Thoracic aorta (tissue), 2 donors: ENCODE results near the gene MAPK11. TPM values are rescaled to one million over a fixed set of nuclear protein-coding genes. Genes with fewer than 3 reads are reported as not detected.

Experiments used
- ATAC-seq: fragments of 150-250 bp; one replicate; pipeline ENCODE4 v1.8.0; 2017; ENCODE audit warnings: low read depth; ENCODE audit not compliant: insufficient number of reproducible peaks, low FRiP score
- DNase-seq: peaks from one replicate; pipeline ENCODE4 v3.0.0-alpha.2; 2020; ENCODE audit warnings: low spot score
- H3K27ac ChIP-seq, 2 donors: fragments of 200-600 bp; sonication (generic); 1 replicate in 1 of 2; 2 replicates in 1 of 2; pipeline ENCODE4 v1.5.1; 2016; ENCODE audit warnings: mild to moderate bottlenecking in 2 of 2, moderate library complexity in 2 of 2
- H3K27me3 ChIP-seq: fragments of 200-600 bp; sonication (generic); replicated peaks from 2 replicates; pipeline ENCODE4 v1.6.0; 2016; ENCODE audit warnings: mild to moderate bottlenecking; ENCODE audit not compliant: insufficient read depth
- H3K36me3 ChIP-seq: fragments of 200-600 bp; sonication (generic); one replicate; pipeline ENCODE4 v1.5.1; 2016
- H3K4me1 ChIP-seq, 2 donors: fragments of 200-600 bp; sonication (generic); 1 replicate in 1 of 2; 2 replicates in 1 of 2; pipeline versions ENCODE4 v1.5.1 to v1.6.0; 2016; ENCODE audit warnings: low read depth in 2 of 2, mild to moderate bottlenecking in 1 of 2; ENCODE audit not compliant: control insufficient read depth in 1 of 2
- H3K4me3 ChIP-seq: fragments of 200-600 bp; sonication (generic); 2 replicates; pipeline ENCODE4 v1.5.1; 2016; ENCODE audit warnings: mild to moderate bottlenecking
- H3K9me3 ChIP-seq: fragments of 200-600 bp; sonication (generic); 2 replicates; pipeline ENCODE4 v1.5.1; 2016
- CTCF ChIP-seq: fragments of 200-600 bp; sonication (generic); IDR thresholded peaks from one replicate; pipeline ENCODE4 v1.5.1; 2019; ENCODE audit warnings: antibody characterized with exemption
- total RNA-seq, 2 donors: library from RNA; depleted of rRNA; stranded (reverse); fragments of >200 nt; gene quantifications; one replicate each; pipeline versions ENCODE4 v1.1.0 to v1.2.3, GENCODE V29; 2016

The MAPK11 gene
- total RNA-seq, 2 donors from 2014 or later = 5.8 to 8.8 TPM

GRCh38 chr22:50261615-50262459 is 8.3 kb downstream of the MAPK11 start, which contains the start of gene MAPK12:
TSS of gene MAPK12 (minus strand) at chr22:50261683. CDS start at chr22:50261509, 174 bp downstream.
- ATAC-seq (no peak), DNase-seq (no peak)
- H3K4me1 ChIP-seq = peaks cover 11 to 15% of the 10 kb centered on the region in 2 donors
- no peaks in the 10 kb centered on the region for H3K36me3 ChIP-seq
- peak within 1 kb of the TSS; percentile 69 for H3K4me3 ChIP-seq
- peaks cover 7% of the 10 kb centered on the region for H3K27me3 ChIP-seq
- no peak within 1 kb of the TSS for H3K27ac ChIP-seq
- TF ChIP-seq CTCF = no peak
- H3K9me3 ChIP-seq = no peaks in the 10 kb centered on the region

GRCh38 chr22:50260801-50261614 is 9.2 kb downstream of the MAPK11 start:
- no peaks in the 10 kb centered on the region for H3K36me3 ChIP-seq
- peaks cover 11 to 14% of the 10 kb centered on the region in 2 donors for H3K4me1 ChIP-seq
- TF ChIP-seq CTCF = no peak
- no peak overlapping the region for H3K27ac ChIP-seq
- peaks cover 7% of the 10 kb centered on the region for H3K27me3 ChIP-seq
- ATAC-seq (no peak), DNase-seq (no peak)
- H3K4me3 ChIP-seq = peak overlapping the region; percentile 69
- no peaks in the 10 kb centered on the region for H3K9me3 ChIP-seq

GRCh38 chr22:50260434-50260800 is 9.8 kb downstream of the MAPK11 start:
- Histone ChIP-seq H3K4me1 (peaks cover 11 to 14% of the 10 kb centered on the region in 2 donors), H3K4me3 (peak overlapping the region; percentile 69), H3K27me3 (peaks cover 7% of the 10 kb centered on the region), H3K27ac (no peak overlapping the region), H3K36me3 (no peaks in the 10 kb centered on the region), H3K9me3 (no peaks in the 10 kb centered on the region)
- no peak for DNase-seq
- no peak for ATAC-seq
- TF ChIP-seq CTCF = no peak

GRCh38 chr22:50259302-50259701 is 10.9 kb downstream of the MAPK11 start:
- peaks cover 7% of the 10 kb centered on the region for H3K27me3 ChIP-seq
- ATAC-seq (no peak), DNase-seq (no peak)
- H3K36me3 ChIP-seq = no peaks in the 10 kb centered on the region
- TF ChIP-seq CTCF = no peak
- H3K27ac ChIP-seq = no peak overlapping the region
- H3K4me3 ChIP-seq = no peak overlapping the region
- H3K9me3 ChIP-seq = no peaks in the 10 kb centered on the region
- peaks cover 11 to 14% of the 10 kb centered on the region in 2 donors for H3K4me1 ChIP-seq
